DOHH2 (cell line): ENCODE measurements around the gene SLC27A1.

ENCODE experiments used
- H3F3A ChIP-seq: fragments of 200-600 bp; sonication (generic), shearing (Covaris generic); 2 replicates; pipeline ENCODE4 v1.6.0; 2016; ENCODE audit warnings: antibody characterized with exemption, mild to moderate bottlenecking; ENCODE audit not compliant: control insufficient read depth, insufficient read depth
- H3K27ac ChIP-seq: fragments of 200-600 bp; sonication (generic); 2 replicates; pipeline ENCODE4 v1.5.1; 2014; ENCODE audit warnings: low read depth, mild to moderate bottlenecking, low read length, moderate library complexity
- H3K27me3 ChIP-seq: fragments of 200-600 bp; sonication (generic); 2 replicates; pipeline ENCODE4 v1.6.1; 2014; ENCODE audit warnings: mild to moderate bottlenecking, low read length, mixed read lengths; ENCODE audit not compliant: control insufficient read depth
- H3K36me3 ChIP-seq: fragments of 200-600 bp; sonication (generic); 2 replicates; pipeline ENCODE4 v1.6.1; 2014; ENCODE audit warnings: mild to moderate bottlenecking, low read length, moderate library complexity, mixed read lengths; ENCODE audit not compliant: control insufficient read depth
- H3K4me1 ChIP-seq: fragments of 200-600 bp; sonication (generic); 2 replicates; pipeline ENCODE4 v1.6.1; 2014; ENCODE audit warnings: mild to moderate bottlenecking, low read length, mixed read lengths; ENCODE audit not compliant: control insufficient read depth
- H3K4me2 ChIP-seq: fragments of 200-600 bp; sonication (generic); 2 replicates; pipeline ENCODE4 v1.6.0; 2014; ENCODE audit warnings: mild to moderate bottlenecking, low read length, moderate library complexity
- H3K4me3 ChIP-seq: fragments of 200-600 bp; sonication (generic); 2 replicates; pipeline ENCODE4 v1.5.1; 2014; ENCODE audit warnings: mild to moderate bottlenecking, low read length, mixed read lengths
- H3K79me2 ChIP-seq: fragments of 200-600 bp; sonication (generic); 2 replicates; pipeline ENCODE4 v1.6.1; 2014; ENCODE audit warnings: mild to moderate bottlenecking, low read length, mixed read lengths; ENCODE audit not compliant: control insufficient read depth
- H3K9me2 ChIP-seq: fragments of 200-600 bp; sonication (generic); replicated peaks from 2 replicates; pipeline ENCODE4 v1.6.1; 2014; ENCODE audit warnings: mild to moderate bottlenecking, low read length, mixed read lengths; ENCODE audit not compliant: control insufficient read depth
- H3K9me3 ChIP-seq: fragments of 200-600 bp; sonication (generic); 2 replicates; pipeline ENCODE4 v1.6.1; 2014; ENCODE audit warnings: antibody characterized with exemption, low read length, mixed read lengths; ENCODE audit not compliant: control insufficient read depth, insufficient read depth
- H4K20me1 ChIP-seq: fragments of 200-600 bp; sonication (generic); 2 replicates; pipeline ENCODE4 v1.6.0; 2014; ENCODE audit warnings: low read depth, mild to moderate bottlenecking, antibody characterized with exemption, low read length, moderate library complexity; ENCODE audit not compliant: control insufficient read depth, insufficient read depth
- CTCF ChIP-seq: fragments of 200-600 bp; sonication (generic); IDR thresholded peaks from one replicate; pipeline ENCODE4 v1.5.1; 2014; ENCODE audit warnings: antibody characterized with exemption, mild to moderate bottlenecking, low read depth, low read length; ENCODE audit not compliant: poor library complexity, severe bottlenecking
- EZH2phosphoT487 ChIP-seq: fragments of 200-600 bp; sonication (generic); IDR thresholded peaks from 2 replicates; pipeline ENCODE4 v1.6.1; 2017; ENCODE audit warnings: borderline replicate concordance, mild to moderate bottlenecking, antibody characterized with exemption, low read length, moderate library complexity, mixed read lengths

The SLC27A1 gene

GRCh38 chr19:17525141-17525540, 54.8 kb downstream of the SLC27A1 start:
- H3K27ac ChIP-seq, result peak overlapping the region; percentile 94
- H4K20me1 ChIP-seq, result no peaks in the 10 kb centered on the region
- H3K9me3 ChIP-seq, result no peaks in the 10 kb centered on the region
- peak overlapping the region; percentile 93 for H3K4me3 ChIP-seq
- H3K4me2 ChIP-seq, result peak overlapping the region; percentile 99
- peaks cover 56% of the 10 kb centered on the region for H3K79me2 ChIP-seq
- H3K4me1 ChIP-seq, result peaks cover 81% of the 10 kb centered on the region
- peaks cover 26% of the 10 kb centered on the region for H3F3A ChIP-seq
- H3K27me3 ChIP-seq, result no peaks in the 10 kb centered on the region
- H3K36me3 ChIP-seq, result peaks cover 30% of the 10 kb centered on the region
- TF ChIP-seq CTCF (no peak), EZH2phosphoT487 (no peak)
- no peaks in the 10 kb centered on the region for H3K9me2 ChIP-seq

- peak overlapping the region; percentile 99 for H3K4me2 ChIP-seq
- H3K27ac ChIP-seq, result peak overlapping the region; percentile 94
- H3K36me3 ChIP-seq, result peaks cover 42% of the 10 kb centered on the region
- TF ChIP-seq EZH2phosphoT487 (no peak), CTCF (no peak)
- H3F3A ChIP-seq, result peaks cover 26% of the 10 kb centered on the region
- peaks cover 73% of the 10 kb centered on the region for H3K79me2 ChIP-seq
- no peaks in the 10 kb centered on the region for H3K9me2 ChIP-seq
- no peaks in the 10 kb centered on the region for H3K9me3 ChIP-seq
- H4K20me1 ChIP-seq, result no peaks in the 10 kb centered on the region; the same call in 1 of the 2 replicates
- H3K27me3 ChIP-seq, result no peaks in the 10 kb centered on the region
- H3K4me1 ChIP-seq, result peaks cover 87% of the 10 kb centered on the region
- peak overlapping the region; percentile 93 for H3K4me3 ChIP-seq
Measured at GRCh38 chr19:17526922-17527321, 56.6 kb downstream of the SLC27A1 start.

- Histone ChIP-seq H3K36me3 (peaks cover 47% of the 10 kb centered on the region), H3K79me2 (peaks cover 75% of the 10 kb centered on the region), H3K27ac (peak overlapping the region; percentile 94), H3K4me1 (peaks cover 83% of the 10 kb centered on the region), H3K4me3 (peak overlapping the region; percentile 93), H3K9me2 (no peaks in the 10 kb centered on the region), H3K9me3 (no peaks in the 10 kb centered on the region), H3K27me3 (no peaks in the 10 kb centered on the region), H3K4me2 (peak overlapping the region; percentile 99), H3F3A (peaks cover 23% of the 10 kb centered on the region), H4K20me1 (no peaks in the 10 kb centered on the region; the same call in 1 of the 2 replicates)
- TF ChIP-seq CTCF (no peak), EZH2phosphoT487 (no peak)
Measured at GRCh38 chr19:17527326-17527725, 57.0 kb downstream of the SLC27A1 start.

GRCh38 chr19:17528610-17529009, 58.3 kb downstream of the SLC27A1 start:
- H3K4me1 ChIP-seq, result peaks cover 70% of the 10 kb centered on the region
- no peak for TF ChIP-seq EZH2phosphoT487
- TF ChIP-seq CTCF, result no peak
- H3K9me2 ChIP-seq, result no peaks in the 10 kb centered on the region
- no peaks in the 10 kb centered on the region for H3K27me3 ChIP-seq
- no peaks in the 10 kb centered on the region for H3K9me3 ChIP-seq
- peak overlapping the region; percentile 94 for H3K27ac ChIP-seq
- peaks cover 77% of the 10 kb centered on the region for H3K79me2 ChIP-seq
- peaks cover 56% of the 10 kb centered on the region for H3K36me3 ChIP-seq
- H3F3A ChIP-seq, result peaks cover 14% of the 10 kb centered on the region
- peak overlapping the region; percentile 93 for H3K4me3 ChIP-seq
- H4K20me1 ChIP-seq, result no peaks in the 10 kb centered on the region; the same call in 1 of the 2 replicates
- peak overlapping the region; percentile 99 for H3K4me2 ChIP-seq
